Prostate gland (tissue), 2 donors: ENCODE measurements around the gene TBL1X. TPM values are rescaled to one million over a fixed set of nuclear protein-coding genes. Genes with fewer than 3 reads are reported as not detected.

Experiments
- DNase-seq: peaks from one replicate; pipeline ENCODE4 v3.0.0-alpha.2; 2019; ENCODE audit warnings: low spot score
- H3K27ac ChIP-seq, 2 donors: fragments of 200-600 bp; sonication (generic); 2 replicates each; pipeline ENCODE4 v1.5.1; 2017 to 2019
- H3K27me3 ChIP-seq: fragments of 200-600 bp; sonication (generic); replicated peaks from 2 replicates; pipeline ENCODE4 v1.5.1; 2019; ENCODE audit not compliant: insufficient read depth
- H3K36me3 ChIP-seq, 2 donors: fragments of 200-600 bp; sonication (generic); 1 replicate in 1 of 2; 2 replicates in 1 of 2; pipeline versions ENCODE4 v1.5.1 to v1.8.1; 2017 to 2019
- H3K4me1 ChIP-seq: fragments of 200-600 bp; sonication (generic); replicated peaks from 2 replicates; pipeline ENCODE4 v1.5.1; 2019
- H3K4me3 ChIP-seq, 2 donors: fragments of 200-600 bp; sonication (generic); 2 replicates each; pipeline ENCODE4 v1.5.1; 2017 to 2019
- H3K9me3 ChIP-seq: fragments of 200-600 bp; sonication (generic); 2 replicates; pipeline ENCODE4 v1.5.1; 2017
- CTCF ChIP-seq, 4 experiments: fragments of 200-600 bp in 2 of 4; fragments of 450-650 bp in 2 of 4; sonication (generic) in 2 of 4; IDR thresholded peaks; 1 replicate in 3 of 4; 2 replicates in 1 of 4; pipeline ENCODE4 v1.5.1; 2016 to 2019; ENCODE audit warnings: antibody characterized with exemption in 4 of 4, mild to moderate bottlenecking in 2 of 4, moderate library complexity in 2 of 4
- POLR2A ChIP-seq: fragments of 450-650 bp; IDR thresholded peaks from one replicate; pipeline ENCODE4 v1.6.1; 2016; ENCODE audit warnings: antibody characterized with exemption, mild to moderate bottlenecking
- POLR2AphosphoS5 ChIP-seq: sonication (generic); formaldehyde crosslinking; IDR thresholded peaks from one replicate; pipeline ENCODE4 v1.6.1; 2017; ENCODE audit warnings: antibody characterized with exemption
- WGBS: methylation state at CpG from one replicate; pipeline ENCODE4 v1.1.5; 2018; 5-methylcytosine and 5-hydroxymethylcytosine counted together
- intact Hi-C: fragments of 100-400 bp; cut with DNase I; formaldehyde crosslinking; loops from one replicate; pipeline ENCODE4 v1.14.2; 2022
- total RNA-seq, 2 donors: library from RNA; depleted of rRNA; stranded (reverse); fragments of >200 nt; gene quantifications; one replicate each; pipeline ENCODE4 v1.1.0, GENCODE V29; 2016

TBL1X gene
- total RNA-seq, 2 donors from 2014 or later: 23.2 to 76.9 TPM

GRCh38 chrX:9781941-9782340, 317.1 kb downstream of the TBL1X start:
- 82% methylated on average over 7 of the region's 7 CpGs for WGBS
- DNase-seq: no peak
- no peak overlapping the region for H3K27ac ChIP-seq
- H3K36me3 ChIP-seq: no peaks in the 10 kb centered on the region
- H3K9me3 ChIP-seq: no peaks in the 10 kb centered on the region
- TF ChIP-seq CTCF (IDR thresholded peaks at IDR 0.05) (no peak), POLR2AphosphoS5 (no peak), POLR2A (no peak)
- no peak overlapping the region for H3K4me3 ChIP-seq
- no peaks in the 10 kb centered on the region for H3K4me1 ChIP-seq
- intact Hi-C loops: no loop called here
- H3K27me3 ChIP-seq: no peaks in the 10 kb centered on the region

- H3K27me3 ChIP-seq: no peaks in the 10 kb centered on the region
- H3K9me3 ChIP-seq: no peaks in the 10 kb centered on the region
- 93% methylated on average over 6 of the region's 8 CpGs for WGBS
- no peak for TF ChIP-seq POLR2AphosphoS5
- TF ChIP-seq POLR2A: no peak
- TF ChIP-seq CTCF (IDR thresholded peaks at IDR 0.05): no peak
- no peaks in the 10 kb centered on the region for H3K4me1 ChIP-seq
- intact Hi-C loops: no loop called here
- no peak overlapping the region for H3K4me3 ChIP-seq
- no peaks in the 10 kb centered on the region for H3K36me3 ChIP-seq
- H3K27ac ChIP-seq: no peak overlapping the region
- no peak for DNase-seq
Measured at GRCh38 chrX:9784332-9784731, 319.5 kb downstream of the TBL1X start.

GRCh38 chrX:9785254-9785943, 320.5 kb downstream of the TBL1X start:
- Histone ChIP-seq H3K4me1 (no peaks in the 10 kb centered on the region), H3K9me3 (no peaks in the 10 kb centered on the region), H3K4me3 (peak overlapping the region; percentile 40 to 59), H3K27ac (peak overlapping the region in 1 of 2 donors; percentile 78), H3K36me3 (no peaks in the 10 kb centered on the region), H3K27me3 (no peaks in the 10 kb centered on the region)
- DNase-seq: no peak
- intact Hi-C loops: no loop called here
- 37% methylated on average over 5 of the region's 58 CpGs for WGBS
- no peak for TF ChIP-seq CTCF (IDR thresholded peaks at IDR 0.05)
- TF ChIP-seq POLR2A: no peak
- TF ChIP-seq POLR2AphosphoS5: no peak

GRCh38 chrX:9785944-9786797, 321.3 kb downstream of the TBL1X start, which contains the start of gene SHROOM2:
TSS of gene SHROOM2 (plus strand) at chrX:9786429. CDS start at chrX:9786546, 117 bp downstream.
- H3K36me3 ChIP-seq: no peaks in the 10 kb centered on the region
- H3K27me3 ChIP-seq: no peaks in the 10 kb centered on the region
- intact Hi-C loops: no loop called here
- DNase-seq: no peak
- WGBS: 0% methylated on average over 17 of the region's 132 CpGs
- no peaks in the 10 kb centered on the region for H3K4me1 ChIP-seq
- no peaks in the 10 kb centered on the region for H3K9me3 ChIP-seq
- H3K27ac ChIP-seq: peak within 1 kb of the TSS; percentile 71 to 78
- TF ChIP-seq POLR2AphosphoS5 (no peak), CTCF (IDR thresholded peaks at IDR 0.05) (no peak)
- peak within 1 kb of the TSS; percentile 40 to 59 for H3K4me3 ChIP-seq
